Pancreas (tissue), 10 donors: ENCODE data around the gene EP400. TPM values are rescaled to one million over a fixed set of nuclear protein-coding genes. Genes with fewer than 3 reads are reported as not detected.

Experiments
- ATAC-seq, 4 donors: fragments of 200-7000 bp; cut with Tn5 transposase; one replicate each; pipeline versions ENCODE4 v1.8.0 to v1.9.1; 2020; ENCODE audit warnings: mild to moderate bottlenecking in 4 of 4, moderate library complexity in 4 of 4
- DNase-seq, 6 donors: peaks; one replicate each; pipeline ENCODE4 v3.0.0-alpha.2; 2020
- FAIRE-seq: peaks from 2 replicates; lab custom pipeline; 2012; peaks lifted over from hg19 to GRCh38; lab: Jason Lieb, UNC
- H3K27ac ChIP-seq, 4 donors: fragments of 200-600 bp; sonication (generic); 1 replicate in 3 of 4; 2 replicates in 1 of 4; pipeline versions ENCODE4 v1.5.0 to v1.8.0; 2020
- H3K27me3 ChIP-seq, 4 donors: fragments of 200-600 bp; one replicate each; pipeline ENCODE4 v1.8.0; 2021
- H3K36me3 ChIP-seq, 3 donors: fragments of 200-600 bp; sonication (generic) in 1 of 3; one replicate each; pipeline versions ENCODE4 v1.5.0 to v1.8.0; 2020 to 2021
- H3K4me1 ChIP-seq, 3 donors: fragments of 200-600 bp; one replicate each; pipeline ENCODE4 v1.8.0; 2021
- H3K4me3 ChIP-seq, 4 donors: fragments of 200-600 bp; sonication (generic) in 2 of 4; one replicate each; pipeline versions ENCODE4 v1.5.0 to v1.8.0; 2020 to 2021
- H3K9me3 ChIP-seq, 4 donors: fragments of 200-600 bp; one replicate each; pipeline ENCODE4 v1.8.0; 2021
- WGBS, 2 donors: extraction: QIAGEN DNeasy Blood & Tissue Kit; methylation state at CpG; one replicate each; pipeline ENCODE4 v1.1.7; 2013; 5-methylcytosine and 5-hydroxymethylcytosine counted together
- intact Hi-C, 3 donors: fragments of 100-400 bp; cut with DNase I; formaldehyde crosslinking; loops; one replicate each; pipeline versions ENCODE4 v1.11.1 to v1.14.2; 2022
- polyA plus RNA-seq, 2 donors: library from polyadenylated mRNA; stranded (reverse); fragments of 200-250 nt; gene quantifications; one replicate each; pipeline ENCODE4 v1.2.3, GENCODE V29; 2013
- total RNA-seq, 6 donors: library from RNA; stranded (reverse); fragmentation: NEBNext Ultra II Directional in 4 of 6; extraction: Animal tissue kit (Norgen Biotek cat#: 25700) in 4 of 6; gene quantifications; one replicate each; pipeline versions ENCODE4 v1.2.1 to v1.2.4, GENCODE V29; 2021 to 2023
- TF ChIP-seq, protein P1 (sequence below), 4 donors: fragments of 200-600 bp; sonication (generic) in 3 of 4; IDR thresholded peaks; one replicate each; pipeline versions ENCODE4 v1.5.0 to v1.8.0; 2021; ENCODE audit warnings: antibody characterized with exemption in 4 of 4
- donor health status: healthy with polysubstance abuse.
- donor health status: DM: no; HTN: no; CAD: no; lungs with moderate emphysema.
- donor health status: DM: no; HTN: no; CAD: no.
- donor health status: control.
- donor health status: control.
- donor health status: Bipolar disorder and iron deficiency.
- donor health status: DM: yes; HTN: yes; CAD: no.
- donor health status: DM: no; HTN: no; CAD: no.
- donor health status: DM: no; HTN: no; CAD: no.
- donor health status: DM: yes; HTN: yes; CAD: no.

Gene EP400
- total and polyA plus RNA-seq, 8 donors = 15.9 to 24.3 (median 16.7) TPM

DNA sequence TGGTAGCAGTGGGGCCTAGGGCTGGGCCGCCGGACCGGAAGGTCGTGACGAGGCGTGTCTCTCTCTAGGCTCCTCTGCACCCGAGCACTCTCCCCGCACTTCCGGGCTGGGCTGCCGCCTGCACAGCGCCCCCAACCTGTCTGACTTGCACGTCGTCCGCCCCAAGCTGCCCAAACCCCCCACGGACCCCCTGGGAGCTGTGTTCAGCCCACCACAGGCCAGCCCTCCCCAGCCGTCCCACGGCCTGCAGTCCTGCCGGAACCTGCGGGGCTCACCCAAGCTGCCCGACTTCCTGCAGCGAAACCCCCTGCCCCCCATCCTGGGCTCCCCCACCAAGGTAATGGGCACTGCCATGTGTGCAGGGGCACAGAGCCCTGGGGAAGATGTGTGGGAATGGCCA, 33.9 kb upstream of the EP400 start:
- TF ChIP-seq, protein P1, sequence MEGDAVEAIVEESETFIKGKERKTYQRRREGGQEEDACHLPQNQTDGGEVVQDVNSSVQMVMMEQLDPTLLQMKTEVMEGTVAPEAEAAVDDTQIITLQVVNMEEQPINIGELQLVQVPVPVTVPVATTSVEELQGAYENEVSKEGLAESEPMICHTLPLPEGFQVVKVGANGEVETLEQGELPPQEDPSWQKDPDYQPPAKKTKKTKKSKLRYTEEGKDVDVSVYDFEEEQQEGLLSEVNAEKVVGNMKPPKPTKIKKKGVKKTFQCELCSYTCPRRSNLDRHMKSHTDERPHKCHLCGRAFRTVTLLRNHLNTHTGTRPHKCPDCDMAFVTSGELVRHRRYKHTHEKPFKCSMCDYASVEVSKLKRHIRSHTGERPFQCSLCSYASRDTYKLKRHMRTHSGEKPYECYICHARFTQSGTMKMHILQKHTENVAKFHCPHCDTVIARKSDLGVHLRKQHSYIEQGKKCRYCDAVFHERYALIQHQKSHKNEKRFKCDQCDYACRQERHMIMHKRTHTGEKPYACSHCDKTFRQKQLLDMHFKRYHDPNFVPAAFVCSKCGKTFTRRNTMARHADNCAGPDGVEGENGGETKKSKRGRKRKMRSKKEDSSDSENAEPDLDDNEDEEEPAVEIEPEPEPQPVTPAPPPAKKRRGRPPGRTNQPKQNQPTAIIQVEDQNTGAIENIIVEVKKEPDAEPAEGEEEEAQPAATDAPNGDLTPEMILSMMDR (IDR thresholded peaks at IDR 0.05) = no peak
- Histone ChIP-seq H3K27ac (no peak overlapping the region), H3K4me3 (no peak overlapping the region), H3K9me3 (no peaks in the 10 kb centered on the region), H3K36me3 (peaks cover 0 to 86% (median 65%) of the 10 kb centered on the region in 3 donors), H3K4me1 (peaks cover 0 to 6% (median 0%) of the 10 kb centered on the region in 3 donors), H3K27me3 (no peaks in the 10 kb centered on the region)
- intact Hi-C loops = no loop called here
- no peak for ATAC-seq
- peak in 1 of 6 donors; percentile 79 for DNase-seq
- WGBS, 2 donors = 93 to 94% methylated on average over 21 of the region's 21 CpGs
- no peak for FAIRE-seq

DNA sequence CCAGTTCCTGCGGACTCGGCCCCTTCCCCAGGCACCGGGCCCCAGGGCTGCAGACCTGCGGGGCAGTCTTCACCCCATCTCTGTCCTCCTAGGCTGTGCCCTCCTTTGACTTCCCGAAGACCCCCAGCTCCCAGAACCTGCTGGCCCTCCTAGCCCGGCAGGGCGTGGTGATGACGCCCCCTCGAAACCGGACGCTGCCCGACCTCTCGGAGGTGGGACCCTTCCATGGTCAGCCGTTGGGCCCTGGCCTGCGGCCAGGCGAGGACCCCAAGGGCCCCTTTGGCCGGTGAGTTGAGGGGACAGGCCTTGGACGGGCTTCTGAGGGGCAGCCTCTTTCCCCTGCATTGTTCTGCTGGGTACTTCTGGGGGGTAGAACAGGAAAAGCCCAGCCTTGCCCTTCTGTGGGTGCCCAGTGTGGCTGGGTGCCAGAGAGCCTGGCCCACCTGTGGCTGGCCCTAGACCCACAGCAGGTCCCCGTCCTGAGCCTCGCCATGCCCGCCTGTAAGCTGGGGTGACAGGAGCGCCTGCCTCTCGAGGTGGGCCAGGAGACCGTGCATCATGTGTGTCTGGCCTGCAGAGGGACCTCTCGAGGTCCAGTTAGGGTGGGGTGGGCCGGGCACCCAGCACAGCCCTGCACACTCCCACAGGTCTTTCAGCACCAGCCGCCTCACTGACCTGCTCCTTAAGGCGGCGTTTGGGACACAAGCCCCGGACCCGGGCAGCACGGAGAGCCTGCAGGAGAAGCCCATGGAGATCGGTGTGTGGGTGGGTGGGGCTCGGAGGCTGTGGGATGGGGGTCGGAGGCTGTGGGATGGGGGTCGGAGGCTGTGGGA, 33.2 kb upstream of the EP400 start:
- no peak overlapping the region for H3K27ac ChIP-seq
- no peak for ATAC-seq

DNA sequence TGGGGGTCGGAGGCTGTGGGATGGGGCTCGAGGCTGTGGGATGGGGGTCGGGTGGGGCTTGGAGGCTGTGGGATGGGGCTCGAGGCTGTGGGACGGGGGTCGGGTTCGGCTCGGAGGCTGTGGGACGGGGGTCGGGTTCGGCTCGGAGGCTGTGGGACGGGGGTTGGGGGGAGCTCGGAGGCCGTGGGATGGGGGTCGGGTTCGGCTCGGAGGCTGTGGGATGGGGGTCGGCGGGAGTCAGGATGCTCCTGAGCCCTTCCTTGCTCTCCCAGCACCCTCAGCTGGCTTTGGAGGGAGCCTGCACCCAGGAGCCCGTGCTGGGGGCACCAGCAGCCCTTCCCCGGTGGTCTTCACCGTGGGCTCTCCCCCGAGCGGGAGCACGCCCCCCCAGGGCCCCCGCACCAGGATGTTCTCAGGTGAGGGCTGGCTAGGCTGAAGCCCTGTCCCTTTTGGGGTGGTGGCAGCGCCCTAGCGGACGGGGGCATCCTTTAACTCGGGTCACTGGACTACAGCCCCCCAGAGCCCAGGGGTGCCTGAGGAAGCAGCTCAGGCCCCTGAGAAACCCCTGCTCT, 32.5 kb upstream of the EP400 start:
- Histone ChIP-seq H3K4me1 (peaks cover 0 to 2% (median 0%) of the 10 kb centered on the region in 3 donors), H3K27ac (no peak overlapping the region), H3K27me3 (no peaks in the 10 kb centered on the region), H3K4me3 (no peak overlapping the region), H3K9me3 (no peaks in the 10 kb centered on the region), H3K36me3 (peaks cover 0 to 83% (median 61%) of the 10 kb centered on the region in 3 donors)
- no peak for ATAC-seq
- peak in 2 of 6 donors; percentile 45 to 74 for DNase-seq
- TF ChIP-seq, protein P1 (IDR thresholded peaks at IDR 0.05) = no peak
- WGBS, 2 donors = 81 to 85% methylated on average over 27 to 31 of the region's 31 CpGs
- FAIRE-seq = no peak
- intact Hi-C loops = no loop called here

More for the DNA sequence above, 33.2 kb upstream of the EP400 start:
- no peaks in the 10 kb centered on the region for H3K27me3 ChIP-seq
- TF ChIP-seq, protein P1 (IDR thresholded peaks at IDR 0.05) = no peak
- FAIRE-seq = no peak
- peak in 2 of 6 donors; percentile 57 to 85 for DNase-seq
- peaks cover 0 to 86% (median 65%) of the 10 kb centered on the region in 3 donors for H3K36me3 ChIP-seq
- intact Hi-C loops = no loop called here
- 88 to 91% methylated on average over 36 of the region's 36 CpGs for WGBS, 2 donors
- no peak overlapping the region for H3K4me3 ChIP-seq
- no peaks in the 10 kb centered on the region for H3K9me3 ChIP-seq
- peaks cover 0 to 6% (median 0%) of the 10 kb centered on the region in 3 donors for H3K4me1 ChIP-seq

DNA sequence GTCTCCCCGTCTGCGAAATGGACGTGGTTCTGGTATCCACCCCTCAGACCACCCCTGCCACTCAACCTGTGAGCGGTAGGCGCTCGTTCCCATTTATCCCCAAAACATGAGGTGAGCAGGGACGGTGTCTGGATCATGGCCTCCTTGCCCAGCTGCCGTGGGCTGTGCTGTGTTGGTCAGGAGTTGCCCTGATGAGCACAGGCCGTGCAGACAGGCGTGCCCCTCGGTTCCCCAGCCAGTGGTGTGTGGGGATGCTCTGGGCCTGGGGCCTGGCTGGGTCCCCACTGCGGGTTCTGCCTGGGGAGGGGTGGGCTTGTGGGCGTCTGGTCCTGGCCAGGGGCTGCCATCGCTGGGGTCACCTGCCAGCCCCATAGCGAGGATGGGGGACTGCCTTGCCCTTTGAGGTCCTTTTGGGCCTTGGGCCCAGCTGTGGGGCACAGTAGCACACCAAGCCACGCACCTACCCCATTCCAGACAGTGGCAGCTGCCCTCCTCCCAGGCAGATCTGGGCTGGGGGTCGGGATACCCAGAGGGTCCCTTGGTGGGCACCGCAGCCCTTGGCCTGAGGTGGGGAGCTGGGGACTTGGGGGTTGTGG, 31.9 kb upstream of the EP400 start:
- peaks cover 0 to 77% (median 56%) of the 10 kb centered on the region in 3 donors for H3K36me3 ChIP-seq
- FAIRE-seq = no peak
- ATAC-seq = no peak
- no peaks in the 10 kb centered on the region for H3K9me3 ChIP-seq
- H3K4me3 ChIP-seq = no peak overlapping the region
- WGBS, 2 donors = 94 to 97% methylated on average over 18 of the region's 18 CpGs
- TF ChIP-seq, protein P1 (IDR thresholded peaks at IDR 0.05) = no peak
- no peaks in the 10 kb centered on the region for H3K4me1 ChIP-seq
- no peak overlapping the region for H3K27ac ChIP-seq
- intact Hi-C loops = no loop called here
- no peaks in the 10 kb centered on the region for H3K27me3 ChIP-seq
- DNase-seq = peak in 2 of 6 donors; percentile 42 to 77
